ENCODE results near the gene ANKLE1.

GRCh38 chr19:17307876-17308377, 26.2 kb downstream of the ANKLE1 start:
- no peak for TF ChIP-seq CTCF (optimal IDR thresholded peaks at IDR 0.05 in 1 of 3, IDR thresholded peaks at IDR 0.05 in 1 of 3, conservative IDR thresholded peaks at IDR 0.05 in 1 of 3; ENCODE audit: extremely low read depth in 1 of 3, insufficient read depth in 2 of 3, low read length in 3 of 3)
- TF ChIP-seq EZH2 (IDR thresholded peaks at IDR 0.05; ENCODE audit: low read length): no peak
